GM18873 (cell line): ENCODE measurements around the gene RABGAP1L.
"Not testable (repeated sequence)": the region's sequence is repeated elsewhere in the genome, so short reads cannot be mapped to it uniquely, and the experiment has no call there.

ENCODE experiments used
- ATAC-seq: cut with Tn5 transposase; IDR thresholded peaks from one replicate; pipeline ENCODE4 v1.9.1; 2021; ENCODE audit warnings: mild to moderate bottlenecking, moderate library complexity, moderate number of reproducible peaks; ENCODE audit not compliant: unreplicated experiment, low FRiP score

Gene RABGAP1L

GRCh38 chr1:175036476-175036875 is 877.2 kb downstream of the RABGAP1L start:
- no peak for ATAC-seq

- ATAC-seq, result no peak
Measured at GRCh38 chr1:175037416-175037815, 878.1 kb downstream of the RABGAP1L start.

GRCh38 chr1:175040324-175040879 is 881.1 kb downstream of the RABGAP1L start:
- ATAC-seq, result no peak

DNA sequence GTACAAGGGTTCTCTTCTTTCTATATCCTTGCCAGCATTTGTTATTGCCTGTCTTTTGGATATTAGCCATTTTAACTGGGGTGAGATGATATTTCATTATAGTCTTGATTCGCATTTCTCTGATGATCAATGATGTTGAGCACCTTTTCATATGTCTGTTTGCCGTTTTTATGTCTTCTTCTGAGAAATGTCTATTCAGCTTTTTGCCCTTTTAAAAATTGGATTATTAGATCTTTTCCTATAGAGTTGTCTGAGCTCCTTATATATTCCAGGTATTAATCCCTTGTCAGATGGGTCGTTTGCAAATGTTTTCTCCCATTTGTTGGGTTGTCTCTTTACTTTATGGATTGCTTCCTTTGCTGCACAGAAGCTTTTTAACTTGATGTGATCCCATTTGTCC is 883.3 kb downstream of the RABGAP1L start:
- ATAC-seq, result no peak

GRCh38 chr1:175043824-175044223 is 884.5 kb downstream of the RABGAP1L start:
- ATAC-seq, result no peak

DNA sequence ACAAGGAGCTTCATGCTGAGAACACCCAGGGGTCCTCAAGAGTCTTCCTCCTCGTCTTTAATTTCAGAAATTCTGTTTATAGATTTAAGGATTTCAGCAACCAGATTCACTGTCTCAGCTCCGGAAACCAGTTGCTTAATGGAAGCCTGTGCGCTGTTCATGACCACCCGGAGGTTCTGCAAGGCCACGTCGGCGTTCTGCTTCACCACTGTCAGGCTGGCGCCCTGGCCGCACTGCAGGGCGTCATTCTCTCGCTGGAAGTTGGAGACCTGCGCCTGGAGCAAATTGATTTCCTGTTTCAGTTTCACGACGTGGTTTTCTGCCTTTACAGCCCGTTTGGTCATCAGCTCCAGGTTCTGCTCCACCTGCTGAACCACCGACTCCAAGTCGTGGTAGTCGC is 885.3 kb downstream of the RABGAP1L start:
- not testable (repeated sequence) for ATAC-seq
